Measurements from ENCODE around the gene CDC42. TPM values are rescaled to one million over a fixed set of nuclear protein-coding genes. Genes with fewer than 3 reads are reported as not detected.

CDC42 gene
- total and polyA plus RNA-seq, 9 of the 15 experiments (the other 6 are each of a cell fraction or from before 2014, with no cell fraction given), result 186 to 398 (median 325) TPM

DNA sequence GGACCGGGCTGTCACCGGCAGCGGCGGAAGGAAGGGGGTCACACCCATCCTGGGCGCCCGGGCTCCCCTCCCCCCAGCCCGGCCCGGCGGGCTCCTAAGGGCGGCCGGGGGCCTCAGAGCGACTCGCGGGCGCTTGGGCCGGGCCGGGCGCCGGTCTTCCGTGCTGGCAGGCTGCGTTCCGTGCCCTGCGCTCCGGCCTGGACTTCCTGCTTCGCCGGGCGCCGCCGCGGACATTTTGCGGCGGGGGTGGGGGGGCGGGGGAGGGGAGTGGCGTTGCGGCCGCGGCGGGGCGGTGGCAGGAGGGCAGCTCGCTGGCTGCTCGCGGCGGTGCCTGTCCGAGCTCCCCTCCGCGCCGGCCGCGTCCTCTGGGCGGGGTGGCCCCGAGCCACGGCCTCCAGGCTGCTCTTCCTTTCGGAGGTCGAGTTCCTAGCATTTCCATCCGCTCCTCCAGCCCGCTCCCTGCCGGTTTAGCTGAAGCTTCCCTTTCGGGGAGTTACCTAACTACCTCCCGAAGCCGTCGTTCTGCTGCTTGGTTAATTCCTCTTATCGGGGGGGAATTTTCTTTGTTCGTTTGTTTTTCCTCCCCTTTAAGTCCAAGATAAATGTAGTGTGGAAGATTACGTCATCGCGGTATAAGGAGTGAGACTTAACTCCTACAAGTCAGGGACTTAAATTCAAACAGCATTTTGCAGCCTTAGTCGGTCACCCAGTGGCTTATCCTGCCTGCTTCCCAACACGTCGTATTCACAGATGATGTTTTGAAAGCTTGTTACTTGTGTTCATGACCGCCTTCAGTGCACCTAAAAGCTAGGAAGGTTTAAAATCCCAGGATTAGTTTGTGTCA is 730 bp downstream of the CDC42 start (continued):
- TF ChIP-seq STAG1 (CRISPR knock-in tag; IDR thresholded peaks at IDR 0.05; ENCODE audit: borderline replicate concordance), result no peak
- TF ChIP-seq KAT2B (IDR thresholded peaks at IDR 0.05; ENCODE audit: low read depth, low read length), result no peak
- TF ChIP-seq SREBF1 (IDR thresholded peaks at IDR 0.05; ENCODE audit: borderline replicate concordance, low read depth, low read length), result no peak
- TF ChIP-seq, protein P1, sequence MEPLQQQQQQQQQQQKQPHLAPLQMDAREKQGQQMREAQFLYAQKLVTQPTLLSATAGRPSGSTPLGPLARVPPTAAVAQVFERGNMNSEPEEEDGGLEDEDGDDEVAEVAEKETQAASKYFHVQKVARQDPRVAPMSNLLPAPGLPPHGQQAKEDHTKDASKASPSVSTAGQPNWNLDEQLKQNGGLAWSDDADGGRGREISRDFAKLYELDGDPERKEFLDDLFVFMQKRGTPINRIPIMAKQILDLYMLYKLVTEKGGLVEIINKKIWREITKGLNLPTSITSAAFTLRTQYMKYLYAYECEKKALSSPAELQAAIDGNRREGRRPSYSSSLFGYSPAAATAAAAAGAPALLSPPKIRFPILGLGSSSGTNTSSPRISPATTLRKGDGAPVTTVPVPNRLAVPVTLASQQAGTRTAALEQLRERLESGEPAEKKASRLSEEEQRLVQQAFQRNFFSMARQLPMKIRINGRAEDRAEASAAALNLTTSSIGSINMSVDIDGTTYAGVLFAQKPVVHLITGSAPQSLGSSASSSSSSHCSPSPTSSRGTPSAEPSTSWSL (CRISPR knock-in tag; IDR thresholded peaks at IDR 0.05; ENCODE audit: borderline replicate concordance), result no peak; the same call in 1 of the 2 replicates
- no peak; the same call in none of the 2 replicates for TF ChIP-seq GABPA (tag; conservative IDR thresholded peaks at IDR 0.05; ENCODE audit: low read depth)
- TF ChIP-seq CBX3 (IDR thresholded peaks at IDR 0.05; ENCODE audit: borderline replicate concordance in 1 of 2, low read length in 2 of 2), result no peak
- TF ChIP-seq KDM2B (CRISPR knock-in tag; IDR thresholded peaks at IDR 0.05), result no peak
- no peak for TF ChIP-seq ZEB2 (IDR thresholded peaks at IDR 0.05)
- TF ChIP-seq THRA (IDR thresholded peaks at IDR 0.05), result no peak
- no peak for TF ChIP-seq ZNF311 (CRISPR knock-in tag; IDR thresholded peaks at IDR 0.05)
- no peak; the same call in 1 of the 2 replicates for TF ChIP-seq CREB5 (CRISPR knock-in tag; IDR thresholded peaks at IDR 0.05)
- 0 out of 2 replicates have a peak, but pooled peaks have one; percentile 33 for TF ChIP-seq MED1 (CRISPR knock-in tag; IDR thresholded peaks at IDR 0.05; ENCODE audit: borderline replicate concordance)
- TF ChIP-seq POLR3A (IDR thresholded peaks at IDR 0.05; ENCODE audit: borderline replicate concordance, extremely low read depth, insufficient read depth, insufficient read length), result no peak
- TF ChIP-seq RBM25 (IDR thresholded peaks at IDR 0.05; ENCODE audit: low read depth, low read length, severe bottlenecking), result peak; percentile 16
- no peak for TF ChIP-seq ZFPM2 (CRISPR knock-in tag; IDR thresholded peaks at IDR 0.05)
- TF ChIP-seq MYBL2 (IDR thresholded peaks at IDR 0.05; ENCODE audit: low read depth), result no peak; the same call in 1 of the 2 replicates
- no peak for TF ChIP-seq MYBL2 (CRISPR knock-in tag; IDR thresholded peaks at IDR 0.05; ENCODE audit: borderline replicate concordance)
- TF ChIP-seq PRMT5 (CRISPR knock-in tag; IDR thresholded peaks at IDR 0.05), result no peak
- peak; percentile 64 for TF ChIP-seq CHD1 (IDR thresholded peaks at IDR 0.05; ENCODE audit: low read length)
- TF ChIP-seq MEF2D (tag; conservative IDR thresholded peaks at IDR 0.05; ENCODE audit: low read depth), result peak; percentile 72; the same call in 1 of the 2 replicates
- TF ChIP-seq MCM7 (IDR thresholded peaks at IDR 0.05), result no peak
- peak; percentile 53; the same call in 1 of the 2 replicates for TF ChIP-seq PHF8 (IDR thresholded peaks at IDR 0.05; ENCODE audit: borderline replicate concordance, low read length)
- TF ChIP-seq SMC3 (conservative IDR thresholded peaks at IDR 0.05; ENCODE audit: insufficient read depth, low read depth, low read length), result no peak
- TF ChIP-seq ZNF12 (CRISPR knock-in tag; IDR thresholded peaks at IDR 0.05), result peak; percentile 62; the same call in 1 of the 2 replicates
